HG03457 (cell line): ENCODE results near the gene DEF6.
"Not testable (repeated sequence)": the region's sequence is repeated elsewhere in the genome, so short reads cannot be mapped to it uniquely, and the experiment has no call there.

Source experiments
- ATAC-seq: cut with Tn5 transposase; IDR thresholded peaks from one replicate; pipeline ENCODE4 v1.9.1; 2021; ENCODE audit warnings: moderate number of reproducible peaks; ENCODE audit not compliant: unreplicated experiment

The DEF6 gene

GRCh38 chr6:35308543-35308942 lies 10.9 kb downstream of the DEF6 start:
- ATAC-seq: not testable (repeated sequence)

- no peak for ATAC-seq
These were observed 12.1 kb downstream of the DEF6 start for GRCh38 chr6:35309611-35310264.

- no peak for ATAC-seq
These were observed 12.7 kb downstream of the DEF6 start for GRCh38 chr6:35310265-35310831.

- ATAC-seq: no peak
These were observed 13.9 kb downstream of the DEF6 start for GRCh38 chr6:35311390-35312075.

- no peak for ATAC-seq
These were observed 14.6 kb downstream of the DEF6 start for GRCh38 chr6:35312076-35312800.

GRCh38 chr6:35312807-35313206 lies 15.2 kb downstream of the DEF6 start:
- ATAC-seq: no peak

- ATAC-seq: no peak
These were observed 20.0 kb downstream of the DEF6 start for GRCh38 chr6:35317483-35318195.

- no peak for ATAC-seq
These were observed 20.9 kb downstream of the DEF6 start for GRCh38 chr6:35318196-35319171.

- ATAC-seq: no peak
These were observed 21.9 kb downstream of the DEF6 start for GRCh38 chr6:35319346-35320030.

GRCh38 chr6:35320031-35320410 lies 22.4 kb downstream of the DEF6 start:
- ATAC-seq: no peak

- no peak for ATAC-seq
These were observed 23.5 kb downstream of the DEF6 start for GRCh38 chr6:35321091-35321490.

- ATAC-seq: no peak
These were observed 29.9 kb downstream of the DEF6 start for GRCh38 chr6:35327349-35328027.

GRCh38 chr6:35328108-35328723 lies 30.6 kb downstream of the DEF6 start:
- ATAC-seq: no peak

- not testable (repeated sequence) for ATAC-seq
These were observed 31.3 kb downstream of the DEF6 start for GRCh38 chr6:35328965-35329364.

- no peak for ATAC-seq
These were observed 33.0 kb downstream of the DEF6 start for GRCh38 chr6:35330541-35331119.

- not testable (repeated sequence) for ATAC-seq
These were observed 34.7 kb downstream of the DEF6 start for GRCh38 chr6:35332074-35332887.

GRCh38 chr6:35341557-35341956 lies 43.9 kb downstream of the DEF6 start:
- ATAC-seq: no peak
